ENCODE results near the gene WDR86. TPM values are rescaled to one million over a fixed set of nuclear protein-coding genes. Genes with fewer than 3 reads are reported as not detected.
A peak's percentile ranks its signal among the peaks of the same experiment; 100 is the strongest.

Gene WDR86, protein sequence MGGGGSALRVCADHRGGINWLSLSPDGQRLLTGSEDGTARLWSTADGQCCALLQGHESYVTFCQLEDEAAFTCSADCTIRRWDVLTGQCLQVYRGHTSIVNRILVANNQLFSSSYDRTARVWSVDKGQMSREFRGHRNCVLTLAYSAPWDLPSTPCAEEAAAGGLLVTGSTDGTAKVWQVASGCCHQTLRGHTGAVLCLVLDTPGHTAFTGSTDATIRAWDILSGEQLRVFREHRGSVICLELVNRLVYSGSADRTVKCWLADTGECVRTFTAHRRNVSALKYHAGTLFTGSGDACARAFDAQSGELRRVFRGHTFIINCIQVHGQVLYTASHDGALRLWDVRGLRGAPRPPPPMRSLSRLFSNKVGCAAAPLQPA
- 0.19 TPM for polyA plus RNA-seq (2012; ENCODE audit: missing spikeins)

DNA sequence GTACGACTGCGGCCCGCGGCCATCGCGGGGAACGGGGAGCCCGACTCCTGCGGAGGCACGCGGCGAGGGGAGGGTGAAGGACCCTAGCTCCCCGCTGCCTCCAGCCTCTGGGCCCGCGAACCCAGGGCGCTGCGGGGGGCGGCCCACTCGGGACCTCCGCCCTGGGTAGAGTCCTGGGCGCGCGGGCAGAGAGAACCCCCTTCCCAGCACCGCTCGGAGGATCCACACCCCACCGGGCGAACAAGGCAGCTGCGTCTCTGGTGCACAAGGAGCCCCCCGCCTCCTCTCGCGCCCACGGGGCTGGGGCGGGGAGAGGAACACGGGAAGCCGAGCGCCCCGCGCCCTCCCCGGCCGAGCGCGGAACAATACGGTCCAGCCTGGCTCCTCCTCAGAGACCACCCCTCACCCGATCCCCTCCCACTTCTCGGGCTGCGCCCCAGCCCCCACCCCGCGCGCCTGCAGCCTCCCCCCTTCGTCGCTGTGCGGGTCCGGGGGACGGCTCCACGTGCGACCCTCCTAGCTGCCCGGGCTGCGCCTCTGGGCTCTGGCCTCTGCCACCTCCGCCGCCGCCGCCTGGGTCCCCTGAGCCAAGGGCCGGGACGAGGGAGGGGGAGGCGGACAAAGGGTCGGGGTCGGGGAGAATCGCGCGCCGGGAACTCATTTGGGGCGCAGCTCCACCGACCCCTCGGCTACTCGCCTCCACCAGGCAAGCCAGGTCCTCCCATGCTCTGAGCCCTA lies at the start of gene WDR86:
TSS of gene WDR86 (minus strand) at position 372 of the 738 bp plus-strand sequence. CDS start 449 bp downstream, outside the sequence.
- FAIRE-seq (no peak), DNase-seq (ENCODE audit: insufficient read length) (peak; percentile 23)
- TF ChIP-seq TAF1 (IDR thresholded peaks at IDR 0.05; ENCODE audit: borderline replicate concordance, low read depth, low read length) (no peak), POLR2AphosphoS5 (IDR thresholded peaks at IDR 0.05; ENCODE audit: low read depth, low read length) (no peak), POLR2A (IDR thresholded peaks at IDR 0.05; ENCODE audit: low read depth, low read length) (no peak)

DNA sequence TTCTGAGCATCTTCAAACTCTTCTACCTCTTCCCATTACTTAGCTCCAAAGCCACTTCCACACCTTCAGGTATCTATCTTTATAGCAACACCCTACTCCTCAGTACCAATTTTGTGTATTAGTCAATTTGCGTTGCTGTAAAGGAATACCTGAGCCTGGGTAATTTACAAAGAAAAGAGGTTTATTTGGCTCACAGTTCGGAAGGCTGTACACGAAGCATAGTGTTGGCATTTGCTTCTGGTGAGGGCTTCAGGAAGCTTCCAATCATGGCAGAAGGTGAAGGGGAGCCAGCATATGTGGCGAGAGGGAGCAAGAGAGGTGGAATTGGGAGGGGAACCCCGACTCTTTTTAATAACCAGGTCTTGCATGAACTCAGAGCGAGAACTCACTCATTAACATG lies 47.7 kb upstream of the WDR86 start:
- DNase-seq (ENCODE audit: insufficient read length) (no peak), FAIRE-seq (no peak)
- TF ChIP-seq TAF1 (IDR thresholded peaks at IDR 0.05; ENCODE audit: borderline replicate concordance, low read depth, low read length) = no peak
- TF ChIP-seq POLR2A (IDR thresholded peaks at IDR 0.05; ENCODE audit: low read depth, low read length) = no peak

DNA sequence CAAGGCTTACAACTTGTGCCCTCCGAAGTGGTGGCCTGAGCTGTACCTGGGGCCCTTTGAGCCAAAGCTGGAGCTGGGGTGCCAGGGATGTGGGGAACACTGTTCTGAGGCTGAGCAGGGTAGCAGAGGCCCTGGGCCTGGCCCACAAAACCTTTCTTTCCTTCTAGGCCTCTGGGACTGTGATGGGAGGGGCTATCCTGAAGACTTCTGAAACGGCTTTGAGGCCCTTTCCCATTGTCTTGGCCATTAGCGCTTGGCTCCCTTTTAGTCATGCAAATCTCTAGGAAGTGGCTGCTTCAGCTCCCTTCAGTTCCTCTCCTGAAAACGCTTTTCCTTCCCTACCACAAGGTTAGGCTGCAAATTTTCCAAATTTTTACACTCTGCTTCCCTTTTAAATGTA lies 46.9 kb upstream of the WDR86 start:
- no peak for FAIRE-seq
- DNase-seq (ENCODE audit: insufficient read length) = no peak
- no peak for TF ChIP-seq POLR2A (IDR thresholded peaks at IDR 0.05; ENCODE audit: low read depth, low read length)
- no peak for TF ChIP-seq POLR2AphosphoS5 (IDR thresholded peaks at IDR 0.05; ENCODE audit: low read depth, low read length)
- TF ChIP-seq TAF1 (IDR thresholded peaks at IDR 0.05; ENCODE audit: borderline replicate concordance, low read depth, low read length) = no peak

- FAIRE-seq (no peak), DNase-seq (ENCODE audit: insufficient read length) (no peak)
- no peak for TF ChIP-seq TAF1 (IDR thresholded peaks at IDR 0.05; ENCODE audit: borderline replicate concordance, low read depth, low read length)
- no peak for TF ChIP-seq POLR2A (IDR thresholded peaks at IDR 0.05; ENCODE audit: low read depth, low read length)
- no peak for TF ChIP-seq POLR2AphosphoS5 (IDR thresholded peaks at IDR 0.05; ENCODE audit: low read depth, low read length)
These were observed 46.4 kb upstream of the WDR86 start for GRCh38 chr7:151456276-151456675.

- FAIRE-seq = no peak
- no peak for TF ChIP-seq POLR2AphosphoS5 (IDR thresholded peaks at IDR 0.05; ENCODE audit: low read depth, low read length)
- no peak for TF ChIP-seq TAF1 (IDR thresholded peaks at IDR 0.05; ENCODE audit: borderline replicate concordance, low read depth, low read length)
- no peak for TF ChIP-seq POLR2A (IDR thresholded peaks at IDR 0.05; ENCODE audit: low read depth, low read length)
- no peak for DNase-seq (ENCODE audit: insufficient read length)
These were observed 45.9 kb upstream of the WDR86 start for GRCh38 chr7:151455690-151456089.

GRCh38 chr7:151454932-151455530 lies 45.2 kb upstream of the WDR86 start:
- no peak for DNase-seq (ENCODE audit: insufficient read length)
- TF ChIP-seq TAF1 (IDR thresholded peaks at IDR 0.05; ENCODE audit: borderline replicate concordance, low read depth, low read length) (no peak), POLR2AphosphoS5 (IDR thresholded peaks at IDR 0.05; ENCODE audit: low read depth, low read length) (no peak), POLR2A (IDR thresholded peaks at IDR 0.05; ENCODE audit: low read depth, low read length) (no peak)
- FAIRE-seq = no peak

GRCh38 chr7:151454305-151454704 lies 44.5 kb upstream of the WDR86 start:
- TF ChIP-seq POLR2AphosphoS5 (IDR thresholded peaks at IDR 0.05; ENCODE audit: low read depth, low read length) = no peak
- no peak for TF ChIP-seq TAF1 (IDR thresholded peaks at IDR 0.05; ENCODE audit: borderline replicate concordance, low read depth, low read length)
- TF ChIP-seq POLR2A (IDR thresholded peaks at IDR 0.05; ENCODE audit: low read depth, low read length) = no peak
- DNase-seq (ENCODE audit: insufficient read length) = no peak
- no peak for FAIRE-seq

DNA sequence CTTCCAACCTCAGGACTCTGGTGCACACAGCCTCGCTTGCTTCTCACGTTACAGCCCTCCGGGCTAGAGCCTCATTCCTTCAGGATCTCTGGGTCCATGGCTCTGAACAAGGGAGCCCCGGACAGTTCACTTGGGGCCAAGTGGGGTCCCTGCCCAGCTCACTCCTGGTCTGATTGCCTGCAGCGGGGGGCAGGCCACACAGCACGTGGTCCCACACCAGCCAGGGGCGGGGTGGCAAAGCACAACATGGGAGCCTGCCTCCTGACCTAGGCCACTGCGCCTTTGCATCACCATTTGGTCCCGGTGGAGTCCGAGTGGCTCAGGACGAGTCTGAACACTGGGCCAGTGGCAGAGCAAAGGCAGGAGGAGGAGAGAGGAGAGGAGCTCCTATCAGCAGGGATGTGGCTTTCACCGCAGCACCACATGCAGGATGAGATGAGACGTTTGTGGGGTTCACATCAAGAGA lies 43.5 kb upstream of the WDR86 start:
- FAIRE-seq = no peak
- DNase-seq (ENCODE audit: insufficient read length) = no peak
- TF ChIP-seq POLR2A (IDR thresholded peaks at IDR 0.05; ENCODE audit: low read depth, low read length) (no peak), POLR2AphosphoS5 (IDR thresholded peaks at IDR 0.05; ENCODE audit: low read depth, low read length) (no peak), TAF1 (IDR thresholded peaks at IDR 0.05; ENCODE audit: borderline replicate concordance, low read depth, low read length) (no peak)

DNA sequence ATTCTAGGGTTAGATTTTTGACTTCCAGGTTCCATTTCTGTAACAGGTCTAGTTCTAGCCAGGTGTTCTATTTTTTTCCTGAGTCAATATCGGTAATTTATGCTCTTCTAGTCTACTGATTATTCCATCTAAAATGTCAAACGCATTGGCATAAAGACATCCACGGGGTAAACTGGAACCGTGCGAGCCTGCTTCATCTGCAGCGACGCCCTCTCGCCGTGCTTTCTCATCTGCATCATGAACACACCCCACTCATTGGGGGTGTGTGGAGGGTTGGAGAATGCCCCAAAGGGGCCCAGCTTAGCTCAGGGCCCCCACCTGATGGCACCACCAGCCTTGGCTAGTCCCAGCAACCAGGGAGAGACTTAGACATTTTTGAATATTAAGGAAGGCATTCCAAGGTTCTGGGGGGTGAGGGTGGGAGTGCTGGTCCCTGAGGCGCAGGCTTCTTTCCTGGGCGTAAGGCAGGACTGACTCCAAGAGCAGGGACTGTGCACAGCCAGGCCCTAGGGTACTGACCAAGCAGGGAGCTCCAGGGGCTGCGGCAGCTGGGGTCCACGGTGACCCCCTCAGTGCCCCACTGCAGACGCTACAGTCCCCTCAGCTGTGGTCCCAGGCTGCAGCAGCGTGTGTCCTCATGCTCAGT lies 43.0 kb upstream of the WDR86 start:
- DNase-seq (ENCODE audit: insufficient read length) (no peak), FAIRE-seq (no peak)
- TF ChIP-seq POLR2AphosphoS5 (IDR thresholded peaks at IDR 0.05; ENCODE audit: low read depth, low read length) = no peak

GRCh38 chr7:151451626-151452571 lies 42.1 kb upstream of the WDR86 start:
- DNase-seq (ENCODE audit: insufficient read length) = no peak
- FAIRE-seq = no peak
- TF ChIP-seq TAF1 (IDR thresholded peaks at IDR 0.05; ENCODE audit: borderline replicate concordance, low read depth, low read length) (no peak), POLR2AphosphoS5 (IDR thresholded peaks at IDR 0.05; ENCODE audit: low read depth, low read length) (no peak), POLR2A (IDR thresholded peaks at IDR 0.05; ENCODE audit: low read depth, low read length) (no peak)
